Gastrocnemius medialis (tissue), 4 donors: ENCODE results near the gene ZCCHC24. TPM values are rescaled to one million over a fixed set of nuclear protein-coding genes. Genes with fewer than 3 reads are reported as not detected.

Source experiments
- ATAC-seq, 2 donors: fragments of 150-250 bp; one replicate each; pipeline ENCODE4 v1.9.1; 2016
- DNase-seq, 2 donors: peaks; one replicate each; pipeline ENCODE4 v3.0.0-alpha.2; 2019
- H3K27ac ChIP-seq, 4 donors: fragments of 200-600 bp; sonication (generic); 1 replicate in 1 of 4; 2 replicates in 3 of 4; pipeline ENCODE4 v1.5.1; 2016 to 2018; ENCODE audit warnings: mild to moderate bottlenecking in 2 of 4, moderate library complexity in 1 of 4
- H3K27me3 ChIP-seq, 3 donors: fragments of 200-600 bp; sonication (generic) in 2 of 3; 1 replicate in 1 of 3; 2 replicates in 2 of 3; pipeline versions ENCODE4 v1.5.1 to v1.6.0; 2016 to 2019; ENCODE audit warnings: mild to moderate bottlenecking in 1 of 3, moderate library complexity in 1 of 3
- H3K36me3 ChIP-seq, 2 donors: fragments of 200-600 bp; sonication (generic) in 1 of 2; one replicate each; pipeline ENCODE4 v1.5.1; 2017 to 2018
- H3K4me1 ChIP-seq, 2 donors: fragments of 200-600 bp; sonication (generic) in 1 of 2; one replicate each; pipeline ENCODE4 v1.5.1; 2016 to 2017; ENCODE audit warnings: mild to moderate bottlenecking in 2 of 2
- H3K4me3 ChIP-seq, 4 donors: fragments of 200-600 bp; sonication (generic) in 3 of 4; 1 replicate in 1 of 4; 2 replicates in 3 of 4; pipeline ENCODE4 v1.5.1; 2016 to 2019; ENCODE audit warnings: mild to moderate bottlenecking in 2 of 4
- H3K9me3 ChIP-seq, 3 donors: fragments of 200-600 bp; sonication (generic) in 2 of 3; 1 replicate in 1 of 3; 2 replicates in 2 of 3; pipeline ENCODE4 v1.5.1; 2016 to 2019
- POLR2A ChIP-seq, 2 donors: fragments of 450-650 bp; IDR thresholded peaks; one replicate each; pipeline ENCODE4 v1.6.1; 2017; ENCODE audit warnings: antibody characterized with exemption in 2 of 2, mild to moderate bottlenecking in 2 of 2, moderate library complexity in 2 of 2
- in situ Hi-C, 4 donors: fragments of 200-750 bp; cut with MboI; loops; one replicate each; pipeline versions ENCODE4 v1.15.0 to v1.8.0; 2017; ENCODE audit warnings: low sequenced_read_pairs in 4 of 4
- intact Hi-C: fragments of 100-400 bp; cut with DNase I; formaldehyde crosslinking; loops from one replicate; pipeline ENCODE4 v1.15.1; 2023; ENCODE audit warnings: low total_unique reads
- total RNA-seq, 4 donors: library from RNA; depleted of rRNA; stranded (reverse); fragments of >200 nt; gene quantifications; one replicate each; pipeline versions ENCODE4 v1.1.0 to v1.2.3, GENCODE V29; 2016
- TF ChIP-seq, protein P1 (sequence below), 5 experiments: fragments of 450-650 bp in 3 of 5; fragments of 200-600 bp in 2 of 5; sonication (generic) in 2 of 5; IDR thresholded peaks in 4 of 5; conservative IDR thresholded peaks in 1 of 5; 1 replicate in 4 of 5; 2 replicates in 1 of 5; pipeline ENCODE4 v1.5.1; 2016 to 2019; ENCODE audit warnings: antibody characterized with exemption in 5 of 5, mild to moderate bottlenecking in 3 of 5, moderate library complexity in 3 of 5

The ZCCHC24 gene
- total RNA-seq, 4 donors from 2014 or later = 59.6 to 122 (median 84.5) TPM

DNA sequence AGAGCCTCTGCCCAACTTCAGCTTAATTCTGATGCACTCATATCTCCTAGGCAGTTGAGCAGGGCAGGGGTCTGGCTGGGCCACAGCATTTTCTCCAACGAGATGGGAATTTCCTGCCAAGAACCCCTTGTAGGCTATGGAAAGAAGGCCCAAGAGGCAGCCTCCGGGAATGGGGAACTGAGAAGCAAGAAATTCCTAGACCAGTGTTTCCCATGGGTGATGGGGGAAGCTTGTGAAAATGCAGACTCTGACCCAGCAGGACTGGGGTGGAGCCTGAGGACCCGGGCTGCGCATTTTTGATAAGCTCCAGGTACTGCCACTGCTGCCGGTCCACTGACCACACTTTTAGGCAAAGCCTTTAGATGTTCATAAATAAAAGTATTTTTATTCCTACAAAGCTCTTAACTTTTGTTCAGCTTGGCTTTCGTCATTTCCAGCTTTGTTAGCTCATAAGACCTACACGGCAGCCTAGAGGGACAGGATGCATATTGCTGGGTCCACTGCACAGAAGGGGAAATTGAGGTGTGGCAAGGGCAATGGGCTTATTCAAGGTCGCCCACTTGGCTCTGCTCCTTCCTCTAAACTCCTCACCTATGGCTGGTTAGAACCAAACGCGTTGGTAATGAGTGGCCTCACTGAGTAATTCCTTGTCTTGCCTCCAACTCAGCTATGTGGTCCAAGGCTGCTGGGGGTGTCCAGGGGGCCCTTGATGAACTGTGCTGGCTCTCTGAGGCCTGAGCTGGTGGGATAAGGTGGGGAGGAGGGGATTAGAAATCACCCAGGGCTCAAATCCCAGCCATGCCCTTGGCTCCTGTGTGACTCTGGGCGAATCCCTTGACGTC, 29.5 kb downstream of the ZCCHC24 start:
- H3K4me3 ChIP-seq = no peak overlapping the region
- H3K9me3 ChIP-seq = no peaks in the 10 kb centered on the region
- intact Hi-C loops (no loop called here), in situ Hi-C loops (no loop called here)
- DNase-seq = peak in 1 of 2 donors; percentile 7
- no peak for ATAC-seq
- peaks cover 34 to 39% of the 10 kb centered on the region in 2 donors for H3K4me1 ChIP-seq
- H3K27me3 ChIP-seq = no peaks in the 10 kb centered on the region
- TF ChIP-seq POLR2A (IDR thresholded peaks at IDR 0.05) = no peak
- TF ChIP-seq, protein P1, sequence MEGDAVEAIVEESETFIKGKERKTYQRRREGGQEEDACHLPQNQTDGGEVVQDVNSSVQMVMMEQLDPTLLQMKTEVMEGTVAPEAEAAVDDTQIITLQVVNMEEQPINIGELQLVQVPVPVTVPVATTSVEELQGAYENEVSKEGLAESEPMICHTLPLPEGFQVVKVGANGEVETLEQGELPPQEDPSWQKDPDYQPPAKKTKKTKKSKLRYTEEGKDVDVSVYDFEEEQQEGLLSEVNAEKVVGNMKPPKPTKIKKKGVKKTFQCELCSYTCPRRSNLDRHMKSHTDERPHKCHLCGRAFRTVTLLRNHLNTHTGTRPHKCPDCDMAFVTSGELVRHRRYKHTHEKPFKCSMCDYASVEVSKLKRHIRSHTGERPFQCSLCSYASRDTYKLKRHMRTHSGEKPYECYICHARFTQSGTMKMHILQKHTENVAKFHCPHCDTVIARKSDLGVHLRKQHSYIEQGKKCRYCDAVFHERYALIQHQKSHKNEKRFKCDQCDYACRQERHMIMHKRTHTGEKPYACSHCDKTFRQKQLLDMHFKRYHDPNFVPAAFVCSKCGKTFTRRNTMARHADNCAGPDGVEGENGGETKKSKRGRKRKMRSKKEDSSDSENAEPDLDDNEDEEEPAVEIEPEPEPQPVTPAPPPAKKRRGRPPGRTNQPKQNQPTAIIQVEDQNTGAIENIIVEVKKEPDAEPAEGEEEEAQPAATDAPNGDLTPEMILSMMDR (IDR thresholded peaks at IDR 0.05 in 4 of 5, conservative IDR thresholded peaks at IDR 0.05 in 1 of 5) = no peak
- peak overlapping the region in 2 of 4 donors; percentile 9 to 24 for H3K27ac ChIP-seq
- H3K36me3 ChIP-seq = peaks cover 0 to 4% of the 10 kb centered on the region in 2 donors

DNA sequence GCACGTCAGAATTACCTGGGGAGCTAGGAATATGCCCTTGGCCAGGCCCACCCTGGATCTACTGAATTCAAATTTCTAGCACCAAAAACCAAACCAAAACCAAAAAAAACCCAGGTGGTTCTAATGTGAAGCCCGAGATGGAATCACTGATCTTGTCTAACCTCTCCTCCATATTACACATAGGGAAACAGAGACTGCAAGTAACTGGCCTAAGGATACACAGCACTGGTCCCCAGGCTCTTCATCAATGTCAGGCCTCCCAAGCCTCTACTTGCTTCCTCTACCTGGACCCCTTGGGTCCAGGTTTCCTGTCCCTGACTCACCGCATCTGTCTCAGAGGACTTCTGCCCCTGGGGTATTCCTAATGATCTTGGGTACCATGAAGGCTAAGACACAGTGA, 30.7 kb downstream of the ZCCHC24 start:
- intact Hi-C loops = no loop called here
- Histone ChIP-seq H3K27ac (peak overlapping the region in 3 of 4 donors; percentile 24 to 64 (median 24)), H3K4me1 (peaks cover 24 to 26% of the 10 kb centered on the region in 2 donors), H3K4me3 (no peak overlapping the region), H3K27me3 (no peaks in the 10 kb centered on the region), H3K9me3 (no peaks in the 10 kb centered on the region), H3K36me3 (peaks cover 0 to 4% of the 10 kb centered on the region in 2 donors)
- ATAC-seq (no peak), DNase-seq (no peak)
- in situ Hi-C loops = no loop called here
- TF ChIP-seq, protein P1 (IDR thresholded peaks at IDR 0.05 in 4 of 5, conservative IDR thresholded peaks at IDR 0.05 in 1 of 5) = no peak
- no peak for TF ChIP-seq POLR2A (IDR thresholded peaks at IDR 0.05)

DNA sequence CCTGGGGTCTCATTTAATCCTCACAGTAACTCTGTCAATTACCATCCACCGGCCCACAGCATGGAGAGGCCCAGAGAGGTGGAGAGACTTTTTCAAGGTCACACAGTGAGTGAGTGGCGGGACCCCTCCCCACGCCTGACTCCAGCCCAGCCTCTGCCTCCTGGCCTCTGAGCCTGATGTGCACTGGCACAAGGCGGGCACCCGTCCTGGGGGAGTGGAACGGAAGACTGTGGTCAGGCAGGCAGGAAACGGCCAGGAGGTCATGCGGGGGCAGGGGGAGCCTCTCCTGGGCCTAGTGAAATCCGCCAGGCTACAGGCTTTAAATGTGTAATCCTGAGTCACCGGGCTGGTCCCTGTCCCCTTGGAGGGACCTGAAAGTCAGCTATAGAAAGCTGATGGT, 32.2 kb downstream of the ZCCHC24 start:
- no peak for TF ChIP-seq POLR2A (IDR thresholded peaks at IDR 0.05)
- TF ChIP-seq, protein P1 (IDR thresholded peaks at IDR 0.05 in 4 of 5, conservative IDR thresholded peaks at IDR 0.05 in 1 of 5) = no peak
- no peaks in the 10 kb centered on the region for H3K36me3 ChIP-seq
- H3K27me3 ChIP-seq = no peaks in the 10 kb centered on the region
- peak overlapping the region in 1 of 4 donors; percentile 64 for H3K27ac ChIP-seq
- ATAC-seq (peak in 1 of 2 donors; percentile 49), DNase-seq (peak in 1 of 2 donors; percentile 55)
- H3K9me3 ChIP-seq = no peaks in the 10 kb centered on the region
- no peak overlapping the region for H3K4me3 ChIP-seq
- peaks cover 11 to 15% of the 10 kb centered on the region in 2 donors for H3K4me1 ChIP-seq
- in situ Hi-C loops (no loop called here), intact Hi-C loops (no loop called here)

DNA sequence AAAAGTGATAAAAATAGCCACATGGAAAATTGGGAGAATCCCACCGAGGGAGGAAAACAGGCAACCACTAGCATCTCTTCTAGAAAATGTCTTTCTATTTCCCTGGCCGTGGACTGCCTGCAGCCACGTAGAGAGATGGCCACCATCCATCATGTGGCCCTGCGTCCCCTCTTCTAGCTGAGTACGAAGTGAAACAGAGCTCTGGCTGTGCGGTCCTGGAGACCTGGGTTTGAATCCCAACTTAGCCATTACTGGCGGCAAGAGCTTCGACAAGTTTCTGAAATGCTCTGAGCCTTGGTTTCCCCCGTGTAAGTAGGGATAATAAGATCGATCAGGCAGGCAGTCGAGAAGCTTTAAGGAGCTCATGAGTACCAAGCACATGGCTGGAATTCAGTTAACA, 32.9 kb downstream of the ZCCHC24 start:
- no peak for TF ChIP-seq POLR2A (IDR thresholded peaks at IDR 0.05)
- TF ChIP-seq, protein P1 (IDR thresholded peaks at IDR 0.05 in 4 of 5, conservative IDR thresholded peaks at IDR 0.05 in 1 of 5) = no peak
- Histone ChIP-seq H3K4me3 (no peak overlapping the region), H3K9me3 (no peaks in the 10 kb centered on the region), H3K36me3 (no peaks in the 10 kb centered on the region), H3K27me3 (no peaks in the 10 kb centered on the region), H3K4me1 (peaks cover 4 to 8% of the 10 kb centered on the region in 2 donors), H3K27ac (peak overlapping the region in 1 of 4 donors; percentile 64)
- DNase-seq (no peak), ATAC-seq (no peak)
- in situ Hi-C loops (no loop called here), intact Hi-C loops (no loop called here)
